Mammary epithelial cell (primary cell): ENCODE data around the gene ABCD3.

Experiments used
- CTCF ChIP-seq, 2 donors: IDR thresholded peaks in 1 of 2; conservative IDR thresholded peaks in 1 of 2; 2 replicates each; pipeline ENCODE4 v1.5.1; 2011 to 2012; ENCODE audit warnings: inconsistent platforms in 2 of 2, low read length in 2 of 2, mild to moderate bottlenecking in 2 of 2, control low read depth in 1 of 2, low read depth in 1 of 2; ENCODE audit not compliant: insufficient read depth in 1 of 2; ENCODE audit errors: extremely low read depth in 1 of 2
- EZH2 ChIP-seq: IDR thresholded peaks from 2 replicates; pipeline ENCODE4 v1.6.1; 2012; ENCODE audit warnings: low read length, inconsistent platforms, borderline replicate concordance

- no peak for TF ChIP-seq CTCF (conservative IDR thresholded peaks at IDR 0.05 in 1 of 2, IDR thresholded peaks at IDR 0.05 in 1 of 2; ENCODE audit: extremely low read depth in 1 of 2, insufficient read depth in 1 of 2, low read depth in 1 of 2, low read length in 2 of 2)
- no peak for TF ChIP-seq EZH2
Measured at GRCh38 chr1:94398356-94398755, 19.8 kb upstream of the ABCD3 start.
